Non-pigmented ciliary epithelial cell (primary cell): ENCODE measurements around the gene MAP4K4.
"Not testable (repeated sequence)": the region's sequence is repeated elsewhere in the genome, so short reads cannot be mapped to it uniquely, and the experiment has no call there.

ENCODE experiments used
- DNase-seq: peaks from one replicate; pipeline ENCODE4 v3.0.0-alpha.2; 2010; ENCODE audit warnings: low read depth

The MAP4K4 gene

GRCh38 chr2:101769726-101770125, 72.2 kb downstream of the MAP4K4 start:
- not testable (repeated sequence) for DNase-seq

DNA sequence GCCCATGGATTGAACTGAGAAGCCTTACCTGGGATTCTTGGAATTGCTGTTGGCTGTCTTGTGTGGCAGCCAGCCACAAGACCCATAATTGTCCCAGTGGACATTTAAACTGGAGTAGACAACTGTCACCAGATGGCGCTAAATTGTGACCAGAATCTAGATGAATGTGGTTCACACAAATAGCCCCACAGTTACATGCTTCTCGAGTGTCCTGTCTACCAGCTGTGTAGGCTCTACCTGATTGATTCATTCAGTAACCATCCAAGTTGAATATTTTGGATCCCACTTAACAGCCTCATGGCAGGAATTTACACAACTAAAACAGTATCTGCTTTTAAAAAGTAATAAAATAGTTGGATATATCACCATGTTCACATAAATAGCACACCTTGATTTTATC, 73.2 kb downstream of the MAP4K4 start:
- DNase-seq, result no peak

DNA sequence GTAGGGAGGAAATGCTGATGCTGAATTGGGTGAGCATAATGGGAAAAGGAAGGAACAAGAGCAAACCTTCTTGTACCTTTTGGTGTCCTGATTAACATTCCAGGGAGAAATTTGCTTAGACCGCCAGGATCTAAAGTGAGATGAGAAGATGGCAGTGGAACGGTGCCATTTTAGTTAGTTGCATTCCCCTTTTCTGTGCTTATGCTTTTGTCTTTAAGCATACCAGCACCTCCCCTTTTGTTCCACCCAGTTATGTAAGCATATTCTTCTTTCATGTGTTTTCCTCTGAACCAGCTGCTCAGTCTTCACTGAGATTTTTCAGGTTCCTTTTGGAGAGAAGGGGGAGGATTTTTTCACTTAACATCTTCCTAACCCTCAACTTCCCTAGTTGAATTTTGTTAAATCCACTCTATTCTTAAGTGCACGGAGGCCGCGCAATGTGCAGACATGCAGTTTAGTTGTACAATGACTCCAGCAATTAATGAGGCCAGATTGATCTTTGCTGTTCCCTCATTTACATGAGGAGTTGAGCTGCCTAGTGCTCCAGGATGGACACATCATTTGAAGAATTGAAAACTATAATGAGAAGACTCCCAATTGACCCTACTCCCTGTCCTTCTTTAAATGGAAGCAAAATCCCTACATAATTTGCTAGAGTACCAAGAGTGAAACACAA, 73.9 kb downstream of the MAP4K4 start:
- no peak for DNase-seq

- no peak for DNase-seq
These were observed 74.4 kb downstream of the MAP4K4 start for GRCh38 chr2:101771910-101772321.

- DNase-seq, result no peak
These were observed 75.6 kb downstream of the MAP4K4 start for GRCh38 chr2:101773137-101773536.

DNA sequence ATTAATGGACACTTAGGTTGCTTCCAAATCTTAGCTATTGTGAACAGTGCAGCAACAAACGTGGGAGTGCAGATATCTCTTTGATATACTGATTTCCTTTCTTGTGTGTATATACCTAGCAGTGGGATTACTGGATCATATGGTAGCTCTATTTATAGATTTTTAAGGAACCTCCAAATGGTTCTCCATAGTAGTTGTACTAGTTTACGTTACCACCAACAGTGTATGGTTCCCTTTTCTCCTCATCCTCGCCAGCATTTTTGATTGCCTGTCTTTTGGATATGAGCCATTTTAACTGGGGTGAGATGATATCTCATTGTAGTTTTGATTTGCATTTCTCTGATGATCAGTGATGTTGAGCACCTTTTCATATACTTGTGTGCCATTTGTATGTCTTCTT, 76.5 kb downstream of the MAP4K4 start:
- DNase-seq, result not testable (repeated sequence)

GRCh38 chr2:101775092-101775491, 77.6 kb downstream of the MAP4K4 start:
- DNase-seq, result no peak

GRCh38 chr2:101775636-101776035, 78.1 kb downstream of the MAP4K4 start:
- DNase-seq, result no peak

DNA sequence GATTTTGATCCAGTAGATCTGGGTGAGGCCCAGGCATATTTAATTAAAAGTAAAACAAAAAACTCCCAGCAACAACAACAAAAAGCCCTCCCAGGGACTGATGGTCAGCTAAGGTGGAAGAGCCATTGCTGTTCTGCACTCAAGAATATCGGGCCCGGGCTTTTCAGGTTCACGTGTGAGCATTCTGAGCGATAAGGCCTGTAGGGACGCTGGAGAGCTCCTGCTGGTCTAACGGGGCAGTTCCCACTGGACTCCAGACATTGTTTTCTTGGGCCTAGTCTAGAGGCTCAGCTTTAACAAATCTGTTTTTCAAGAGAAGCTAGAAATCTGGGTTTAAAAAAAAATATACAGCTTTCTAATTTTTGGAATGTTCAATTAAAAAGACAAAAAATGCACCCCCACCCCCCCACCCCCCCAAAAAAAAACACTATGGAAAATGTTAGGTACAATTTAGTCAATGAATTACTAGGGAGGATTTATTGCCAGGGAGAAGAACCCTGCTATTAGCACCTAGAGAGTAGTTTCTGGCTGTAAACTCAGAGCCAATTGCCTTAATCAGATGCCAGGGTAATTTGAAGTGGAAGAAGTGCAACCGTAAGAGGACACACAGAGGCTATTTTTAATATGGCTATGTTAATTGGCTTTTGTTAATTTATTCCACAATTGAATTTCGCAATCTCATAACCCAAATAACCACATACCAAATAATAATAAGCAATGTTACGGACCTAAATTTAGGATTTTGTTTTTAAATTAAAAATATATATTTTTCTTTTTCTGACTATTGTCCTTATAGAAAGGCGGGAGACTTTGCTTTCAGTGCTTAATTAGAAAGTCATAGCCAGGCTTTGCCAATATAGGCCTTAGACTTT, 78.9 kb downstream of the MAP4K4 start:
- no peak for DNase-seq

DNA sequence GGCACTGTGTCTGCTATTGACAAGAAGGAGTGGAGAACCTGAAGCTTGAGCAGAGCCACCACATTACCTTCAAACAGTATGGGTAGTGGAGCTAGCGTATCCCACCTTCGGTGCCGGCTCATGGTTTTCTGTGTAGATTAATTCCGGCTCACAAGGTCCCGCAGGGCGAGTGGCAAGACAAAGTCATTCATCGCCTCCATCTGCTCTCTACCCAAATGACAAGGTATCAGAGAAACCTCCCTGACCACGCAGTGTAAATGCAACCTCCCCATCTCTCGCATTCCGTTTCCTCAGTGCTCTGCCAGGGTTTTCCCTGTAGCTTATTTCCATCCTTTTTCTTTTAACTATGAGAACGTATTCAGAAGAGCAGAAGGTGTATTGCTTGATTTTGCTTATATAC, 79.8 kb downstream of the MAP4K4 start:
- DNase-seq, result no peak

- DNase-seq, result no peak
These were observed 80.6 kb downstream of the MAP4K4 start for GRCh38 chr2:101778102-101778501.

- no peak for DNase-seq
These were observed 81.7 kb downstream of the MAP4K4 start for GRCh38 chr2:101779190-101779589.

DNA sequence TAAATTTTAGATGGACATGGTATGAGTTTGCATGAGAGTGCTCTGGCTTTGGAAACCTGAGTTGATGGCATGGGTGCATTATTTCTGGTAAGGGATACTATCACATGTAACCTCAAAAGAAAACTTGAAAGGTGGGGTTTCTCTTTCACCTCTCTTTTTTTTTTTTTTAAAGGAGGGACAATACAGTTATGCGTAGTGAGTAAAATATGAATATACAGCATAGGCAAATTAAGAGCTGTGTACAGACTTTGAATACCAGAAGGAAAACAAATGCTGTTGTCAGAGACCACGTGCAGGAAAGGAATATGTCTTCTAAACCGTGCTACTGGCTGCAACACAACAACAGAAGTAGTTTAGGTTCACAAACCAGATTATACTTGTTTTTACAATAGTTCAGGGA, 82.1 kb downstream of the MAP4K4 start:
- no peak for DNase-seq

- no peak for DNase-seq
These were observed 83.8 kb downstream of the MAP4K4 start for GRCh38 chr2:101781326-101781725.

- no peak for DNase-seq
These were observed 84.4 kb downstream of the MAP4K4 start for GRCh38 chr2:101781791-101782426.

GRCh38 chr2:101782427-101782792, 84.9 kb downstream of the MAP4K4 start:
- no peak for DNase-seq

GRCh38 chr2:101787097-101787496, 89.6 kb downstream of the MAP4K4 start:
- DNase-seq, result no peak

DNA sequence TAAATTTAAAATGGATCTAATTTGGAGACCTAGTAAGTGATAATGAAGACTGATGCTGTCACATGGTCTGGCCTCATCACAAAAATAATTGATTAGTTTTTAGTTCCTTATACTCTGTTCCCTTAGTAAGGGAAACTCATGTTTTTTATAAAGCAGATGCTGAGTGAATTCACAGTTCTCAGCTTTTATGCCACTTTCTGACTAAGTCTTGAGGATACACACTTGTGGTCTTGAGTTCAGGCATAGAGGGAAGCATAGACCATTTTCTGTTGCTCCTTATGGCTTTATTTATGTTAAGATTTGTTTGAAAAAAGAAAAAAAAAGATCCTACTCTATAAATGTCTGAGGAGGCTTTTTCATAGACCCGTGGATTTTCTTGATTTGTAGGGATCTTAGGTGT, 91.1 kb downstream of the MAP4K4 start:
- no peak for DNase-seq

GRCh38 chr2:101788995-101789970, 91.8 kb downstream of the MAP4K4 start:
- DNase-seq, result no peak

GRCh38 chr2:101790416-101790815, 92.9 kb downstream of the MAP4K4 start:
- DNase-seq, result no peak

- no peak for DNase-seq
These were observed 93.3 kb downstream of the MAP4K4 start for GRCh38 chr2:101790857-101791256.

DNA sequence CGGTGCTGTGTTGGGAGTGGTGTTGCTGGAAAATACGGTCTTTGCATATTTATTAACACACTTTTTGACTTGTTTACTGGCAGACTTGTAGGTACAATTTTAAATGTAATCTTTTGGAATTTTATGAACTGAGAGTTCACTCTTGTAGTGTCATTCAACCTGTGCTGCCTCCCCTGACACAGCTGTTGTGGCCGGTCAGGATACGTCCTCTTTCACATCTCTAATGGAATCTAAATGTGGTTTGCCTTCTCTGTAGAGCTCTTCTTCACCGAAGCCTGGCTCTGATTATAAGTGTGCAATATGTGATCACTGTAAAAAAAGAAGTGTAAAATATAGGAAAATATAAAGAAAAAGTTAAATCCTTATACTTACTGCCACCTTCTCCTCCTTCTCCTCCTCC, 94.7 kb downstream of the MAP4K4 start:
- no peak for DNase-seq
